HepG2 (cell line): ENCODE data around the gene ZG16. TPM values are rescaled to one million over a fixed set of nuclear protein-coding genes. Genes with fewer than 3 reads are reported as not detected.

Experiments used
- CBFB ChIP-seq: sonication (generic); formaldehyde crosslinking; IDR thresholded peaks from 2 replicates; pipeline ENCODE4 v1.4.0; 2020; ENCODE audit warnings: missing genetic modification reagents
- ERF ChIP-seq: IDR thresholded peaks from 2 replicates; pipeline ENCODE4 v1.6.1; 2018; ENCODE audit warnings: missing biosample characterization, missing genetic modification reagents
- ETV5 ChIP-seq: IDR thresholded peaks from 2 replicates; pipeline ENCODE4 v1.6.1; 2018; ENCODE audit warnings: missing biosample characterization, missing genetic modification reagents, inconsistent platforms, borderline replicate concordance
- FUBP1 ChIP-seq: sonication (generic); formaldehyde crosslinking; IDR thresholded peaks from 2 replicates; pipeline ENCODE4 v1.5.1; 2020; ENCODE audit warnings: missing genetic modification reagents, mild to moderate bottlenecking, borderline replicate concordance
- KLF13 ChIP-seq: sonication (generic); formaldehyde crosslinking; IDR thresholded peaks from 2 replicates; pipeline ENCODE4 v1.4.0; 2020; ENCODE audit warnings: mild to moderate bottlenecking, missing genetic modification reagents
- KLF6 ChIP-seq: IDR thresholded peaks from 2 replicates; pipeline ENCODE4 v1.8.0; 2016; ENCODE audit warnings: missing biosample characterization, missing genetic modification reagents
- MLX ChIP-seq: IDR thresholded peaks from 2 replicates; pipeline ENCODE4 v1.6.1; 2016
- PITX1 ChIP-seq: sonication (generic); formaldehyde crosslinking; IDR thresholded peaks from 2 replicates; pipeline ENCODE4 v1.5.1; 2020; ENCODE audit warnings: mild to moderate bottlenecking, missing genetic modification reagents
- RFX1 ChIP-seq: fragments of 450-650 bp; IDR thresholded peaks from 2 replicates; pipeline ENCODE4 v1.6.1; 2017
- TP53 ChIP-seq: sonication (generic); formaldehyde crosslinking; conservative IDR thresholded peaks from 2 replicates; pipeline ENCODE4 v1.4.0; 2020; ENCODE audit warnings: missing genetic modification reagents
- ZFP36L2 ChIP-seq: sonication (generic); formaldehyde crosslinking; IDR thresholded peaks from 2 replicates; pipeline ENCODE4 v1.4.0; 2020; ENCODE audit warnings: missing genetic modification reagents
- ZNF20 ChIP-seq: sonication (generic); formaldehyde crosslinking; IDR thresholded peaks from 2 replicates; pipeline ENCODE4 v1.4.0; 2020; ENCODE audit warnings: mild to moderate bottlenecking, moderate library complexity, missing genetic modification reagents
- ZNF264 ChIP-seq: sonication (generic); formaldehyde crosslinking; IDR thresholded peaks from 2 replicates; pipeline ENCODE4 v1.4.0; 2020; ENCODE audit warnings: missing genetic modification reagents
- ZNF280D ChIP-seq: sonication (generic); formaldehyde crosslinking; IDR thresholded peaks from 2 replicates; pipeline ENCODE4 v1.5.1; 2020; ENCODE audit warnings: mild to moderate bottlenecking, missing genetic modification reagents
- ZNF362 ChIP-seq: sonication (generic); formaldehyde crosslinking; IDR thresholded peaks from 2 replicates; pipeline ENCODE4 v1.4.0; 2020; ENCODE audit warnings: missing genetic modification reagents, mild to moderate bottlenecking, borderline replicate concordance
- ZNF451 ChIP-seq: sonication (generic); formaldehyde crosslinking; IDR thresholded peaks from 2 replicates; pipeline ENCODE4 v1.5.0; 2020; ENCODE audit warnings: mild to moderate bottlenecking, missing genetic modification reagents
- ZNF468 ChIP-seq: sonication (generic); formaldehyde crosslinking; IDR thresholded peaks from 2 replicates; pipeline ENCODE4 v1.8.0; 2022; ENCODE audit warnings: mild to moderate bottlenecking, moderate library complexity, missing genetic modification reagents
- ZNF564 ChIP-seq: sonication (generic); formaldehyde crosslinking; IDR thresholded peaks from 2 replicates; pipeline ENCODE4 v1.8.1; 2023; ENCODE audit warnings: mild to moderate bottlenecking, missing genetic modification reagents
- ZNF589 ChIP-seq: sonication (generic); formaldehyde crosslinking; conservative IDR thresholded peaks from 2 replicates; pipeline ENCODE4 v1.8.0; 2022; ENCODE audit warnings: mild to moderate bottlenecking, moderate library complexity, missing genetic modification reagents
- ZNF619 ChIP-seq: sonication (generic); formaldehyde crosslinking; IDR thresholded peaks from 2 replicates; pipeline ENCODE4 v1.4.0; 2020; ENCODE audit warnings: mild to moderate bottlenecking, missing genetic modification reagents
- ZNF629 ChIP-seq: sonication (generic); formaldehyde crosslinking; conservative IDR thresholded peaks from 2 replicates; pipeline ENCODE4 v1.5.0; 2020; ENCODE audit warnings: missing genetic modification reagents
- ZNF660 ChIP-seq: sonication (generic); formaldehyde crosslinking; IDR thresholded peaks from 2 replicates; pipeline ENCODE4 v1.5.1; 2020; ENCODE audit warnings: mild to moderate bottlenecking, low read depth, missing genetic modification reagents, borderline replicate concordance
- polyA plus RNA-seq, 8 experiments: library from polyadenylated mRNA; depleted of rRNA in 3 of 8; stranded (reverse) in 7 of 8; unstranded in 1 of 8; fragments of >200 nt; fragmentation: Illumina TruSeq in 4 of 8; extraction: Trizol in 4 of 8; gene quantifications; 2 replicates each; pipeline versions ENCODE4 v1.2.1 to v1.2.3, GENCODE V29; 2011 to 2016; ENCODE audit warnings: low read depth in 4 of 8, missing spikeins in 1 of 8, mixed read lengths in 1 of 8; ENCODE audit not compliant: insufficient read depth in 1 of 8
- total RNA-seq, 5 experiments: library from RNA; depleted of rRNA; stranded (reverse); fragments of >200 nt; fragmentation: Illumina TruSeq; extraction: Trizol; gene quantifications; 2 replicates each; pipeline ENCODE4 v1.2.3, GENCODE V29; 2016; ENCODE audit warnings: low read depth in 1 of 5

ZG16 gene
- total and polyA plus RNA-seq, 2 of the 13 experiments (the other 11 are each of a cell fraction or from before 2014, with no cell fraction given), result 0.04 to 0.07 TPM

GRCh38 chr16:29815793-29816693, 38.0 kb downstream of the ZG16 start, which contains the start of gene PAGR1 (continued):
- TF ChIP-seq ZNF451 (CRISPR knock-in tag), result peak; percentile 17; the same call in 1 of the 2 replicates
- peak; percentile 83 for TF ChIP-seq ZNF619
- no peak for TF ChIP-seq ZNF564 (CRISPR knock-in tag)
- TF ChIP-seq ZNF589 (CRISPR knock-in tag), result peak; percentile 51
- peak; percentile 28; the same call in 1 of the 2 replicates for TF ChIP-seq ZFP36L2 (CRISPR knock-in tag)
- peak; percentile 89 for TF ChIP-seq KLF6 (CRISPR knock-in tag)
- 0 out of 2 replicates have a peak, but pooled peaks have one; percentile 16 for TF ChIP-seq KLF13 (CRISPR knock-in tag)
- peak; percentile 36 for TF ChIP-seq ETV5 (CRISPR knock-in tag)
- no peak; the same call in 1 of the 2 replicates for TF ChIP-seq ZNF629 (CRISPR knock-in tag)
- peak; percentile 93 for TF ChIP-seq ZNF280D
- TF ChIP-seq CBFB (CRISPR knock-in tag), result peak; percentile 46; the same call in 1 of the 2 replicates
- TF ChIP-seq ZNF20 (CRISPR knock-in tag), result no peak
- TF ChIP-seq FUBP1, result peak; percentile 94; the same call in 1 of the 2 replicates
- TF ChIP-seq RFX1, result no peak
- TF ChIP-seq PITX1 (CRISPR knock-in tag), result no peak; the same call in none of the 2 replicates
- 0 out of 2 replicates have a peak, but pooled peaks have one; percentile 71 for TF ChIP-seq ZNF660 (CRISPR knock-in tag)
- peak; percentile 96 for TF ChIP-seq ERF (CRISPR knock-in tag)
- no peak for TF ChIP-seq MLX (CRISPR knock-in tag)
- no peak for TF ChIP-seq TP53 (CRISPR knock-in tag)
- TF ChIP-seq ZNF264 (CRISPR knock-in tag), result 0 out of 2 replicates have a peak, but pooled peaks have one; percentile 52
- peak; percentile 76 for TF ChIP-seq ZNF362 (CRISPR knock-in tag)
- TF ChIP-seq ZNF468 (CRISPR knock-in tag), result no peak
